ENCODE data around the gene RASSF6.
"Not testable (repeated sequence)": the region's sequence is repeated elsewhere in the genome, so short reads cannot be mapped to it uniquely, and the experiment has no call there.

The RASSF6 gene

DNA sequence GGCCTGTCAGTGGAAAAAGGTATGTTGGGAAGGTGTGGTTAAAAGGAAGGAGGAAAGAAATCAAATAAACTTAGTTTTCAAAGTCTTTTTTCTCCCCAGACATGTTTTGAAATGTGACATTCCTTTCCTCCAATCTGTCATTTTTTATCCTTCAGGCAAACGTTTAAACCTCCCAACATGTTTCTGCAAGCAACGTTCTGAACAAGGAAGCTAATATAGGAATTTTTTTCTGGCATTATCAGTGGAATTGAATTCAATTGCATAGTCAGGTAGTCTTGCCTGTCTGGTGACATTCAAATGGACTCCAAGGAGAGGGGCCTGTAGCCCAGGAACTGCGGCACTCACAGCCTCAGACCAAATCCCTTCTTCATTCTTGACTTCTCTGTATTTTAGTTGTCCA, 30.0 kb upstream of the RASSF6 start:
- DNase-seq (ENCODE audit: low read depth, low spot score), result no peak
- H3K4me1 ChIP-seq (ENCODE audit: control insufficient read depth, insufficient read depth, low read length), result no peaks in the 10 kb centered on the region
- no peak overlapping the region for H3K4me3 ChIP-seq (ENCODE audit: low read length)
- no peak overlapping the region for H3K27ac ChIP-seq (ENCODE audit: low read length)
- H3K36me3 ChIP-seq (ENCODE audit: control insufficient read depth, insufficient read depth, low read length), result no peaks in the 10 kb centered on the region
- WGBS (ENCODE audit: insufficient coverage, insufficient read length), result no CpG with 5 or more reads among the region's 3 CpGs
- H3K27me3 ChIP-seq (ENCODE audit: control insufficient read depth, insufficient read depth, low read length), result no peaks in the 10 kb centered on the region
- no peaks in the 10 kb centered on the region for H3K9me3 ChIP-seq (ENCODE audit: control insufficient read depth, insufficient read depth, low read length)

DNA sequence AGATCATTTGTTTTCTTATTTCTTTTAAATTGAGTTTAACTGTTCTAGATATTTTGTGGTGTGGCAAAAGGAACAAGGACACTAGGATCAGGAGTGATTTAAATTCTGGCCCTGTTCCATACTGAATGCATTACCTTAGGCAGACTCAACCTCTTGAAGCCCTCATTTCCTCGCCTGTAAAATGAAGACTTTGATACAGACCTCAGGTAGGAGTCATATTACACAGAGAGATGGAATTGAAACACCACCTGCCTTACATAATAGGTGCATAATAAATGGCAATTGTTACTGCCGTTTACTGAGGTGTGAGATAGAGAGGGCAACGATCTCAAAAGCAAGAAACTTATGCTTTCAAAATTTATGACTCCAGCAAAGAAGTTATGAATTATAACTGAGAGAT, 28.2 kb upstream of the RASSF6 start:
- DNase-seq (ENCODE audit: low read depth, low spot score), result no peak
- no peak overlapping the region for H3K4me3 ChIP-seq (ENCODE audit: low read length)
- H3K27me3 ChIP-seq (ENCODE audit: control insufficient read depth, insufficient read depth, low read length), result no peaks in the 10 kb centered on the region
- H3K4me1 ChIP-seq (ENCODE audit: control insufficient read depth, insufficient read depth, low read length), result no peaks in the 10 kb centered on the region
- no peaks in the 10 kb centered on the region for H3K36me3 ChIP-seq (ENCODE audit: control insufficient read depth, insufficient read depth, low read length)
- WGBS (ENCODE audit: insufficient coverage, insufficient read length), result no CpG with 5 or more reads among the region's 3 CpGs
- H3K9me3 ChIP-seq (ENCODE audit: control insufficient read depth, insufficient read depth, low read length), result no peaks in the 10 kb centered on the region
- no peak overlapping the region for H3K27ac ChIP-seq (ENCODE audit: low read length)

DNA sequence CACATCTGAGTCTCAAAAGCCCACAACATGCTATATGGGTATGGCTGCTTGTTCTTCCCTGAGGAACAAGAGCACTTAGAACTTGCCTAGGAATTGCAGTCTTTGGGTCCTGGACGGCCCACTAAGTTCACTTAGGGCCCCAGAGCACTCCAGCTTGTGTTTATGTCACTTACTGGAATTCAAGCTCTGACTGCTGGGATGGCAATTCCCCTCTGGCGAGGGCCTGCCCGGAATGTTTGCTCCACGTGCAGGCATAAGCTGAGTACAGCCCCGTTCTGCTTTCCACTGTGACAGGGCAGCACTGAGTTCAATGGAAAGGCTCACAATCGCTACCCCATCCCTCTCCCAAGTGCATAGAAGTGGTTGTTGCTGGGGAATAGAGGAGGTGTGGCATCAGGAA, 25.9 kb upstream of the RASSF6 start:
- no CpG with 5 or more reads among the region's 6 CpGs for WGBS (ENCODE audit: insufficient coverage, insufficient read length)
- Histone ChIP-seq H3K27ac (ENCODE audit: low read length) (no peak overlapping the region), H3K27me3 (ENCODE audit: control insufficient read depth, insufficient read depth, low read length) (no peaks in the 10 kb centered on the region), H3K4me3 (ENCODE audit: low read length) (no peak overlapping the region), H3K9me3 (ENCODE audit: control insufficient read depth, insufficient read depth, low read length) (no peaks in the 10 kb centered on the region), H3K36me3 (ENCODE audit: control insufficient read depth, insufficient read depth, low read length) (no peaks in the 10 kb centered on the region), H3K4me1 (ENCODE audit: control insufficient read depth, insufficient read depth, low read length) (no peaks in the 10 kb centered on the region)
- DNase-seq (ENCODE audit: low read depth, low spot score), result no peak

DNA sequence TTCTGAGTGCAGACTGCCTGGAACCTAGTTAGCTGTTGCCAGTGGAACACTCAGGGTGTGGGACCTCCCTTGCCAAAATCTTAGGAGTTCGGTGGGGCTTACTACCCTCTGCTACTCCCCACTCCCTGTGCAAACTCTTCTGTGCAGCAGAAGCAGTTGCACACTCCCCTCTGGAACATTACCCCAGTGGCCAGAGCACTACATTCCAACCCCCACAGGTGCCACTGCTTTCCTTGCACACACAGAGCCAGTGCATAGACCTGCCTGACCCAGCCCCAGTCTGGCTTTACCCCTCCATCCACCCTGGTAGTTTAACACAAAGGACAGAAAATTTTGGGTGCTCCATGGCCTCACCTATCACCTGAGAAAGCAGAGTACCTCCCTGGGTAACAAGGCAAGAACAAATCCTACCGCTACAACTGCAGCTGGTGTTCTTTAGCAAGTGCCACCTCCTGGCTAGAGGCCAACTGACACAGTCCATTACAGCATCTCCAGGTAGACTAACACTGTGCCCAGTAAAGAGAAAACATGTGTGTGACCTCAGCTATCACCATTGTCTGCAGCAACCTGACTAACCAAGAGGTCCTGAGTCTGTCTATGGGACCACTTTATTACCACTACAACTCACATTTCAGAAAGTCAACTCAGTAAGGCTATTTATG, 11.5 kb upstream of the RASSF6 start:
- H3K4me1 ChIP-seq (ENCODE audit: control insufficient read depth, insufficient read depth, low read length), result no peaks in the 10 kb centered on the region; the same call in 1 of the 2 replicates
- H3K9me3 ChIP-seq (ENCODE audit: control insufficient read depth, insufficient read depth, low read length), result no peaks in the 10 kb centered on the region
- no peak overlapping the region for H3K4me3 ChIP-seq (ENCODE audit: low read length)
- H3K27ac ChIP-seq (ENCODE audit: low read length), result no peak overlapping the region
- DNase-seq (ENCODE audit: low read depth, low spot score), result no peak
- H3K36me3 ChIP-seq (ENCODE audit: control insufficient read depth, insufficient read depth, low read length), result no peaks in the 10 kb centered on the region
- H3K27me3 ChIP-seq (ENCODE audit: control insufficient read depth, insufficient read depth, low read length), result no peaks in the 10 kb centered on the region
- whole genome bisulfite sequencing (ENCODE audit: insufficient coverage, insufficient read length), result no CpG with 5 or more reads among the region's 2 CpGs

DNA sequence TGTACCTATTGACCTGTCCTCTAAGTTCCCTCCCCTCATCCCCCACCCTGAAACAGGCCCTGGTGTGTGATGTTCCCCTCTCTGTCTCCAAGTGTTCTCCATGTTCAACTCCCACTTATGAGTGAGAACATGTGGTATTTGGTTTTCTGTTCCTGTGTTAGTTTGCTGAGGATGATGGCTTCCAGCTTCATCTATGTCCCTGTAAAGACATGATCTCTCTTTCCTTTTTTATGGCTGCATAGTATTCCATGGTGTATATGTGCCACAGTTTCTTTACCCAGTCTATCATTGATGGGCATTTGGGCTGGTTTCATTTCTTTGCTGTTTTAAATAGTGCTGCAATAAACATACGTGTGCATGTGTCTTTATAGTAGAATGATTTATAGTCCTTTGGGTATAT, 8.6 kb upstream of the RASSF6 start:
- H3K9me3 ChIP-seq (ENCODE audit: control insufficient read depth, insufficient read depth, low read length); H3K36me3 ChIP-seq (ENCODE audit: control insufficient read depth, insufficient read depth, low read length); H3K27me3 ChIP-seq (ENCODE audit: control insufficient read depth, insufficient read depth, low read length); H3K4me1 ChIP-seq (ENCODE audit: control insufficient read depth, insufficient read depth, low read length); H3K4me3 ChIP-seq (ENCODE audit: low read length); H3K27ac ChIP-seq (ENCODE audit: low read length); DNase-seq (ENCODE audit: low read depth, low spot score): not testable (repeated sequence)
- no CpG with 5 or more reads among the region's 1 CpG for WGBS (ENCODE audit: insufficient coverage, insufficient read length)

DNA sequence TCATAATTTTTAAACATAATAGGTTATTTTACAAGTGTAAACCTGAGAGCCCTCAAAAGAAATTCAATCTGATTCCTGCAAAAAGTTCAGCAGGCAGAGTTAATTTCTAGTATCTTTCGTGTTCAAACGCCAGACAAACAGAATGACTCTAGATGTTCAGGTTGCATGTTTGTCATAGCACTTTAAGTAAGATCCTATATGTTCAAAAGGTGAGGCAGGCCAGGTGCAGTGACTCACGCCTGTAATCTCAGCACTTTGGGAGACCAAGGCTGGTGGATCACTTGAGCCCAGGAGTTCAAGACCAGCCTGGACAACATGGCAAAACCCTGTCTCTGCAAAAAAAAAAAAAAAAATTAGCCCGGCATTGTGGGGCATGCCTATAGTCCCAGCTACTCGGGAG, 1.1 kb upstream of the RASSF6 start:
- no CpG with 5 or more reads among the region's 5 CpGs for WGBS (ENCODE audit: insufficient coverage, insufficient read length)
- Histone ChIP-seq H3K4me3 (ENCODE audit: low read length) (no peak overlapping the region), H3K27ac (ENCODE audit: low read length) (no peak overlapping the region), H3K36me3 (ENCODE audit: control insufficient read depth, insufficient read depth, low read length) (no peaks in the 10 kb centered on the region), H3K4me1 (ENCODE audit: control insufficient read depth, insufficient read depth, low read length) (no peaks in the 10 kb centered on the region; the same call in 1 of the 2 replicates), H3K27me3 (ENCODE audit: control insufficient read depth, insufficient read depth, low read length) (no peaks in the 10 kb centered on the region), H3K9me3 (ENCODE audit: control insufficient read depth, insufficient read depth, low read length) (no peaks in the 10 kb centered on the region)
- DNase-seq (ENCODE audit: low read depth, low spot score), result no peak

DNA sequence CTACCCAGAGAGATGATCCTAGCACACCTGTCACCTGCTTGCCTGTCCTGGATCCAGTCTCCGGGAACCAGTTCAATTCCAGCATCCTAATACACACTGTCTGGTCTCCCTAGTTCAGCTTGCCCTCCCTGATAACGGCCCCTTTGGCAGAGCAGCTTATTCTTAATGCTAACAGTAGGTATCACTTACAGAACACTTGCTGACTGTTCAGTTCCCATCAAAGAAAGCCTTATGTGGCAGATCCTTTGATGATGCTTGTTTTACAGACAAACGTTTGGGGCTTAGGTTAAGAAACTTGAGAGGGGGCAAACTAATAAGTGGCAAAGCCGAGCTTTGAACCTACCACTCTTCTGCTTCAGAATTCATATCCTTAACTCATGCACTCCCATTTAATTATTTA, 890 bp downstream of the RASSF6 start:
- H3K27ac ChIP-seq (ENCODE audit: low read length), result no peak overlapping the region
- no peak for DNase-seq (ENCODE audit: low read depth, low spot score)
- no peak overlapping the region for H3K4me3 ChIP-seq (ENCODE audit: low read length)
- H3K36me3 ChIP-seq (ENCODE audit: control insufficient read depth, insufficient read depth, low read length), result no peaks in the 10 kb centered on the region
- no peaks in the 10 kb centered on the region for H3K9me3 ChIP-seq (ENCODE audit: control insufficient read depth, insufficient read depth, low read length)
- no peaks in the 10 kb centered on the region for H3K27me3 ChIP-seq (ENCODE audit: control insufficient read depth, insufficient read depth, low read length)
- no CpG with 5 or more reads among the region's 4 CpGs for WGBS (ENCODE audit: insufficient coverage, insufficient read length)
- H3K4me1 ChIP-seq (ENCODE audit: control insufficient read depth, insufficient read depth, low read length), result no peaks in the 10 kb centered on the region; the same call in 1 of the 2 replicates

DNA sequence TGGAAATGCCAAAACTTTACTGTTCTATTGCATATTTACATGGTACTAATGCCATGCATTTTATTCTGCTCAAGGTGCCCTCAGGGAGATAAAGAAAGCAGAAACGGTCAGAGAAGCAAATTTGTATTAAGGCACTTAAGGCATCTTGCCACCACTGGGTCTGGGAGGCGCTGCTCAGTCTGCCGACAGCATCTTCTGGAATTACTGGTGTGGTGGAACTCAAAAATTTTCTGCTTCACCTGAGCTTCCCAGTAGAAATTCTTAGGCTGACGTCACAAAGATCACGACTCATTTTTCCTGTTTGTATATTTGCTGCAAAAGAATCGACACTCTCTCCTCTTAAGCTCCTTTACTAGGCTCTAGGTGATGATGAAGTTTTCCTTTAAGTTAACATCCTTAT, 3.0 kb downstream of the RASSF6 start:
- DNase-seq (ENCODE audit: low read depth, low spot score), result no peak
- Histone ChIP-seq H3K36me3 (ENCODE audit: control insufficient read depth, insufficient read depth, low read length) (no peaks in the 10 kb centered on the region), H3K27me3 (ENCODE audit: control insufficient read depth, insufficient read depth, low read length) (no peaks in the 10 kb centered on the region), H3K4me3 (ENCODE audit: low read length) (no peak overlapping the region), H3K4me1 (ENCODE audit: control insufficient read depth, insufficient read depth, low read length) (no peaks in the 10 kb centered on the region; the same call in 1 of the 2 replicates), H3K9me3 (ENCODE audit: control insufficient read depth, insufficient read depth, low read length) (no peaks in the 10 kb centered on the region), H3K27ac (ENCODE audit: low read length) (no peak overlapping the region)
- WGBS (ENCODE audit: insufficient coverage, insufficient read length), result no CpG with 5 or more reads among the region's 6 CpGs

DNA sequence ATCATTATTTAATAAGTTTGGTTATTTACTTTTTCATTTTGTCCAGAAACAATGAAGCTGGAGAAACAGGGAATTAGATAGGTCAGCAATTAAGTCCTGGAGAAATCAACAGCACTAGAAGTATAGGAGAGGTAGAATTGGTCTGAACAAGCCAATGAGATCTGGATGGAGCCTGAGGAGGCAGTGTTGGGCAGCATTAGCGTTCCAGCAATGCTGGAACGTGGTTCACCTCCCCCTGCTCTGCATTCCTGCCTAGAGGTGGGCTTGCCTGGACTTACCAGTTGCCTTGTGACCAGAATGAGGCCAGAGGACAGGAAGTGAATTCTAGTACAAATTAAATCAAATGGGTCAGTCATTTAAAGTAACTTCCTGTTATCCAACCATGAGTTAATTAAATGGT, 4.6 kb downstream of the RASSF6 start:
- Histone ChIP-seq H3K27ac (ENCODE audit: low read length) (no peak overlapping the region), H3K4me1 (ENCODE audit: control insufficient read depth, insufficient read depth, low read length) (no peaks in the 10 kb centered on the region; the same call in 1 of the 2 replicates), H3K27me3 (ENCODE audit: control insufficient read depth, insufficient read depth, low read length) (no peaks in the 10 kb centered on the region), H3K4me3 (ENCODE audit: low read length) (no peak overlapping the region), H3K9me3 (ENCODE audit: control insufficient read depth, insufficient read depth, low read length) (no peaks in the 10 kb centered on the region), H3K36me3 (ENCODE audit: control insufficient read depth, insufficient read depth, low read length) (no peaks in the 10 kb centered on the region)
- DNase-seq (ENCODE audit: low read depth, low spot score), result no peak
- no CpG with 5 or more reads among the region's 2 CpGs for WGBS (ENCODE audit: insufficient coverage, insufficient read length)

DNA sequence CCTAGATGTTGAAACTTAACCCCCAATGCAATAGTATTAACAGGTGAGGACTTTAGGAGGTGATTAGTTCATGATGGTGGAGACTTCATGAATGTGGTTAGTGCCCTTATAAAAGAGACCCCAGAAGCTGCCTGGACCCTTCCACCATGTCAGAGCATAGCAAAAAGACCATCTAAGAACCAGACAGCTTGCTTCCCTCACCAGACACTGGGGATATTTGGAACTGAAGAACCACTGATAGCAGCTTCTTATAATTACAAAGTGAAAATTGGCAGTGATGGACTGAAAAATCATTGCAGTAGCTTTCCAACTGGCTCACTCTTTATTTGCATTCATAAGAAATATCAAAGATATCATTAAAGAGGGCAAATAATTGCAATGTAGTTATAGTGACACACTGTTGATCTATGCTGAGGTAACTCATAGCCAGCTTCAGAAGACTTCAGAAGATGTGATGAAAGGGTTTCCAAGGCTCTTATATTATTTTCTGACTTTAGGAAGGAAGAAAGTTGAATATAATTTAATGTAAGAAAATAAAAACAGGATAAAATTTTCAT, 5.8 kb downstream of the RASSF6 start:
- no peak overlapping the region for H3K4me3 ChIP-seq (ENCODE audit: low read length)
- H3K4me1 ChIP-seq (ENCODE audit: control insufficient read depth, insufficient read depth, low read length), result no peaks in the 10 kb centered on the region
- DNase-seq (ENCODE audit: low read depth, low spot score), result no peak
- no peaks in the 10 kb centered on the region for H3K36me3 ChIP-seq (ENCODE audit: control insufficient read depth, insufficient read depth, low read length)
- no peak overlapping the region for H3K27ac ChIP-seq (ENCODE audit: low read length)
- H3K27me3 ChIP-seq (ENCODE audit: control insufficient read depth, insufficient read depth, low read length), result no peaks in the 10 kb centered on the region
- no peaks in the 10 kb centered on the region for H3K9me3 ChIP-seq (ENCODE audit: control insufficient read depth, insufficient read depth, low read length)

DNA sequence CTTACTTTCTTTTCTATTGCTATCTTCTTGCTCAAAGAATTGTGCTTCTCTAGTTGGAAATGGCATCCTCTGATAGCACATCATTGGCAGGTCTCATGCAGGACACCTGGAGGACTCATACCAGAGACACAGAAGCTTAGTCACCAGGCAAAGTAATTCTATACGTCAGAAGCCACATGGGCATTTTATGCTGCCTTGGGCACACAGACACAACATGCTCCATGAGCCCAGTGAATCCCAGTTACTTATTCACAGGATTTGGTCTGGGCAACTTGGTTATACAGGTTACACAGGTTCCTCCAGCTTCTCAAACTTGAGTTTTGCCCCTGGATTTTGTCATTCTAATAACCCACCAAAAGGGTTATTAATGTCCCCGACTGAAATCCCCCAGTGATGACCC, 7.1 kb downstream of the RASSF6 start:
- Histone ChIP-seq H3K27me3 (ENCODE audit: control insufficient read depth, insufficient read depth, low read length) (no peaks in the 10 kb centered on the region), H3K4me3 (ENCODE audit: low read length) (no peak overlapping the region), H3K9me3 (ENCODE audit: control insufficient read depth, insufficient read depth, low read length) (no peaks in the 10 kb centered on the region), H3K27ac (ENCODE audit: low read length) (no peak overlapping the region), H3K4me1 (ENCODE audit: control insufficient read depth, insufficient read depth, low read length) (no peaks in the 10 kb centered on the region), H3K36me3 (ENCODE audit: control insufficient read depth, insufficient read depth, low read length) (no peaks in the 10 kb centered on the region)
- WGBS (ENCODE audit: insufficient coverage, insufficient read length), result no CpG with 5 or more reads among the region's 2 CpGs
- DNase-seq (ENCODE audit: low read depth, low spot score), result no peak

Data from iPS DF 6.9 (cell line).